A549 (cell line): Measurements from ENCODE around the gene MEF2A. TPM values are rescaled to one million over a fixed set of nuclear protein-coding genes. Genes with fewer than 3 reads are reported as not detected.

ENCODE experiments used
- ATAC-seq, 2 experiments: fragments of 200-7000 bp in 1 of 2; fragments of >200 bp in 1 of 2; cut with Nextera tagmentation in 1 of 2; cut with Tn5 transposase in 1 of 2; 3 replicates each; pipeline versions ENCODE4 v1.8.0 to v1.9.1; 2018 to 2020; ENCODE audit warnings: mild to moderate bottlenecking in 1 of 2, moderate library complexity in 1 of 2
- CTCF ChIA-PET: fragments of 300-600 bp; sonication (Branson Sonifier 250); formaldehyde crosslinking; extraction: SDS; loops from one replicate; lab custom pipeline; 2021; ENCODE audit warnings: antibody characterized with exemption, inconsistent platforms; lab: Yijun Ruan, JAX
- POLR2A ChIA-PET: fragments of 350-600 bp; formaldehyde crosslinking; extraction: SDS; loops from one replicate; lab custom pipeline; 2021; ENCODE audit warnings: antibody characterized with exemption, inconsistent platforms; lab: Yijun Ruan, JAX
- DNase-seq, 2 experiments: peaks; one replicate each; pipeline versions ENCODE4 v3.0.0 to v3.0.0-alpha.2; 2011 to 2016; ENCODE audit warnings: low read depth in 1 of 2, low spot score in 1 of 2
- FAIRE-seq: peaks from 2 replicates; lab custom pipeline; 2011; peaks lifted over from hg19 to GRCh38; lab: Jason Lieb, UNC
- H3K27ac ChIP-seq, 2 experiments: fragments of >200 bp; sonication (Bioruptor Twin); formaldehyde crosslinking; 3 replicates each; pipeline ENCODE4 v1.5.1; 2016 to 2017
- H3K4me1 ChIP-seq: fragments of >200 bp; sonication (Bioruptor Twin); formaldehyde crosslinking; 3 replicates; pipeline ENCODE4 v1.6.1; 2016
- H3K4me2 ChIP-seq: fragments of >200 bp; sonication (Bioruptor Twin); formaldehyde crosslinking; 3 replicates; pipeline ENCODE4 v1.6.1; 2016
- H3K4me3 ChIP-seq: fragments of >200 bp; sonication (Bioruptor Twin); formaldehyde crosslinking; 3 replicates; pipeline ENCODE4 v1.5.1; 2016
- H3K9me3 ChIP-seq: fragments of >200 bp; sonication (Bioruptor Twin); formaldehyde crosslinking; 3 replicates; pipeline ENCODE4 v1.6.1; 2016
- BCL3 ChIP-seq: fragments of >200 bp; sonication (Bioruptor Twin); formaldehyde crosslinking; IDR thresholded peaks from 3 replicates; pipeline ENCODE4 v1.6.1; 2016
- CHD2 ChIP-seq: fragments of 150-350 bp; IDR thresholded peaks from 2 replicates; pipeline ENCODE4 v1.6.1; 2014; ENCODE audit warnings: low read length; ENCODE audit not compliant: partially characterized antibody
- EHMT2 ChIP-seq: fragments of 200-600 bp; sonication (generic); IDR thresholded peaks from 2 replicates; pipeline ENCODE4 v1.6.1; 2016; ENCODE audit warnings: antibody characterized with exemption, low read depth, mild to moderate bottlenecking, moderate library complexity
- FOSB ChIP-seq: fragments of 250-450 bp; sonication (Bioruptor Pico); IDR thresholded peaks from 2 replicates; pipeline ENCODE4 v1.5.0; 2020; ENCODE audit warnings: mild to moderate bottlenecking, moderate library complexity
- GATA3 ChIP-seq: IDR thresholded peaks from 2 replicates; pipeline ENCODE4 v1.6.1; 2012; ENCODE audit warnings: borderline replicate concordance
- KDM1A ChIP-seq: fragments of 200-600 bp; sonication (generic); IDR thresholded peaks from 2 replicates; pipeline ENCODE4 v1.6.1; 2016; ENCODE audit warnings: low read depth, mild to moderate bottlenecking
- MAFK ChIP-seq: fragments of 450-650 bp; IDR thresholded peaks from 2 replicates; pipeline ENCODE4 v1.6.1; 2014; ENCODE audit not compliant: partially characterized antibody
- MAZ ChIP-seq: fragments of 150-350 bp; IDR thresholded peaks from 2 replicates; pipeline ENCODE4 v1.6.1; 2014; ENCODE audit warnings: antibody characterized with exemption, low read depth, low read length, borderline replicate concordance
- NFE2L2 ChIP-seq: fragments of 150-350 bp; conservative IDR thresholded peaks from 2 replicates; pipeline ENCODE4 v1.6.1; 2014; ENCODE audit warnings: low read length
- NR3C1 ChIP-seq: fragments of >200 bp; sonication (Bioruptor Twin); formaldehyde crosslinking; IDR thresholded peaks from 3 replicates; pipeline ENCODE4 v1.6.1; 2017
- PHF8 ChIP-seq: fragments of 200-600 bp; sonication (generic); IDR thresholded peaks from 2 replicates; pipeline ENCODE4 v1.6.1; 2016; ENCODE audit warnings: low read depth, mild to moderate bottlenecking, antibody characterized with exemption, moderate library complexity, borderline replicate concordance
- POLR2AphosphoS2 ChIP-seq: conservative IDR thresholded peaks from 2 replicates; pipeline ENCODE4 v1.6.1; 2012; ENCODE audit warnings: low read length, improper control_type of control experiment, inconsistent platforms
- RAD21 ChIP-seq, 2 experiments: fragments of >200 bp in 1 of 2; sonication (Bioruptor Twin) in 1 of 2; formaldehyde crosslinking in 1 of 2; IDR thresholded peaks in 1 of 2; conservative IDR thresholded peaks in 1 of 2; 2 replicates in 1 of 2; 3 replicates in 1 of 2; pipeline ENCODE4 v1.6.1; 2012 to 2018; ENCODE audit warnings: inconsistent platforms in 1 of 2
- RARB ChIP-seq: fragments of 250-450 bp; sonication (Bioruptor Pico); IDR thresholded peaks from 2 replicates; pipeline ENCODE4 v1.8.0; 2021; ENCODE audit warnings: mild to moderate bottlenecking, moderate library complexity
- RCOR1 ChIP-seq: fragments of 150-350 bp; IDR thresholded peaks from 2 replicates; pipeline ENCODE4 v1.6.1; 2014; ENCODE audit warnings: antibody characterized with exemption, low read length, low read depth
- RFX5 ChIP-seq: fragments of 450-650 bp; IDR thresholded peaks from 2 replicates; pipeline ENCODE4 v1.7.1; 2014; ENCODE audit warnings: antibody characterized with exemption, mild to moderate bottlenecking, moderate library complexity
- RNF2 ChIP-seq: fragments of 200-600 bp; sonication (generic); IDR thresholded peaks from 2 replicates; pipeline ENCODE4 v1.6.1; 2016; ENCODE audit warnings: low read depth, mild to moderate bottlenecking, antibody characterized with exemption, moderate library complexity, borderline replicate concordance
- SREBF2 ChIP-seq: fragments of 450-650 bp; IDR thresholded peaks from 2 replicates; pipeline ENCODE4 v1.6.1; 2014; ENCODE audit warnings: mild to moderate bottlenecking, moderate library complexity
- TFCP2L1 ChIP-seq: fragments of 250-450 bp; sonication (Bioruptor Pico); IDR thresholded peaks from 2 replicates; pipeline ENCODE4 v1.5.0; 2021; ENCODE audit warnings: mild to moderate bottlenecking
- TP53 ChIP-seq: fragments of 250-450 bp; sonication (Bioruptor Pico); IDR thresholded peaks from 2 replicates; pipeline ENCODE4 v1.5.0; 2021; ENCODE audit warnings: mild to moderate bottlenecking, moderate library complexity
- ZFP36 ChIP-seq: fragments of 450-650 bp; IDR thresholded peaks from 2 replicates; pipeline ENCODE4 v1.6.1; 2014; ENCODE audit warnings: borderline replicate concordance; ENCODE audit not compliant: partially characterized antibody
- ZNF302 ChIP-seq: fragments of 250-450 bp; sonication (Bioruptor Pico); IDR thresholded peaks from 2 replicates; pipeline ENCODE4 v1.9.0; 2021; ENCODE audit warnings: inconsistent platforms, mild to moderate bottlenecking, moderate library complexity
- WGBS: methylation state at CpG from one replicate; pipeline ENCODE4 v1.1.6; 2017; ENCODE audit errors: missing lambda C conversion rate; 5-methylcytosine and 5-hydroxymethylcytosine counted together
- polyA plus RNA-seq, 4 experiments: library from polyadenylated mRNA; depleted of rRNA in 3 of 4; stranded (reverse); fragments of >200 nt; fragmentation: RNase III in 1 of 4; extraction: RNeasy Plus Mini Kit Qiagen cat#74134 plus additional on column Dnase treatment in 1 of 4; gene quantifications; 2 replicates in 3 of 4; 3 replicates in 1 of 4; pipeline ENCODE4 v1.2.3, GENCODE V29; 2011 to 2017
- TF ChIP-seq, protein P1 (sequence below): IDR thresholded peaks from 2 replicates; pipeline ENCODE4 v1.6.1; 2012

The MEF2A gene
- polyA plus RNA-seq, 2 of the 4 experiments (the other 2 are of a cell fraction): 15.0 to 43.4 TPM

GRCh38 chr15:99584081-99584600, 18.4 kb downstream of the MEF2A start:
- ATAC-seq: no peak
- TF ChIP-seq EHMT2: no peak
- no peak for FAIRE-seq
- WGBS: 75% methylated on average over 2 of the region's 2 CpGs
- DNase-seq: no peak
- no peak overlapping the region for H3K27ac ChIP-seq
- H3K4me3 ChIP-seq: no peak overlapping the region
- H3K4me2 ChIP-seq: no peak overlapping the region
- no peaks in the 10 kb centered on the region for H3K4me1 ChIP-seq
- ChIA-PET CTCF (interaction anchor here (1.2 to 1.3 kb wide), 2 partner anchors 11 to 120 kb away, joined by 3 read pairs; no protein-coding TSS in a partner anchor), POLR2A (no interaction called here)
- peaks cover 24% of the 10 kb centered on the region; the same call in 1 of the 3 replicates for H3K9me3 ChIP-seq

DNA sequence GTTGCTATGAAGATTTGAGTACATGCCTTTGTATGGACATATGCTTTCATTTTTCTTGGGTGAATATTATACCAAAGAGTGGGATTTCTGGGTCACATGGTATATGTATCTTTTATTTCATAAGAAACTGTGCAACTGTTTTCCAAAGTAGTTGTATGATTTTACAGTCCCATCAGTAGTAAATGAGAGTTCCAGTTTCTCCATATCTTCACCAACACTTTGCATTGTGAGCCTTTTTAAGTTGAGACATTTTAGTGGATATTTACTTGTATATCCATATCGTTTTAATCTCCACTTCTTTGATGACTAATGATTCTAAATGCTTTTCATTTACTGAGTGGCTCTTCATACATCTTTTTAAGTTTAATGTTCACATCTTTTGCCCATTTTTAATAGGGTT, 20.3 kb downstream of the MEF2A start:
- H3K9me3 ChIP-seq: peaks cover 24% of the 10 kb centered on the region; the same call in 1 of the 3 replicates
- H3K4me1 ChIP-seq: no peaks in the 10 kb centered on the region; the same call in 2 of the 3 replicates
- no peak overlapping the region for H3K27ac ChIP-seq
- CTCF ChIA-PET: no interaction called here
- POLR2A ChIA-PET: no interaction called here
- no peak for DNase-seq
- H3K4me2 ChIP-seq: no peak overlapping the region
- TF ChIP-seq POLR2AphosphoS2: no peak
- no peak for TF ChIP-seq RARB (CRISPR knock-in tag)
- TF ChIP-seq, protein P1, sequence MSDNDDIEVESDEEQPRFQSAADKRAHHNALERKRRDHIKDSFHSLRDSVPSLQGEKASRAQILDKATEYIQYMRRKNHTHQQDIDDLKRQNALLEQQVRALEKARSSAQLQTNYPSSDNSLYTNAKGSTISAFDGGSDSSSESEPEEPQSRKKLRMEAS: no peak
- TF ChIP-seq PHF8: no peak
- no peak for TF ChIP-seq NFE2L2
- TF ChIP-seq ZNF302 (CRISPR knock-in tag): no peak
- TF ChIP-seq TP53: no peak
- TF ChIP-seq NR3C1: no peak
- TF ChIP-seq CHD2: no peak
- TF ChIP-seq TFCP2L1 (CRISPR knock-in tag): no peak
- TF ChIP-seq SREBF2: no peak
- no peak for TF ChIP-seq ZFP36
- TF ChIP-seq RCOR1: no peak
- no peak for TF ChIP-seq BCL3
- no peak for TF ChIP-seq GATA3
- TF ChIP-seq MAZ: no peak
- no peak for TF ChIP-seq MAFK
- no peak; the same call in 1 of the 2 replicates for TF ChIP-seq KDM1A
- no peak for TF ChIP-seq RAD21 (conservative IDR thresholded peaks at IDR 0.05 in 1 of 2, IDR thresholded peaks at IDR 0.05 in 1 of 2)
- TF ChIP-seq, all 56 proteins: peak for 0
- 43% methylated on average over 1 of the region's 1 CpG for WGBS
- FAIRE-seq: no peak
- ATAC-seq: no peak
- H3K4me3 ChIP-seq: no peak overlapping the region

DNA sequence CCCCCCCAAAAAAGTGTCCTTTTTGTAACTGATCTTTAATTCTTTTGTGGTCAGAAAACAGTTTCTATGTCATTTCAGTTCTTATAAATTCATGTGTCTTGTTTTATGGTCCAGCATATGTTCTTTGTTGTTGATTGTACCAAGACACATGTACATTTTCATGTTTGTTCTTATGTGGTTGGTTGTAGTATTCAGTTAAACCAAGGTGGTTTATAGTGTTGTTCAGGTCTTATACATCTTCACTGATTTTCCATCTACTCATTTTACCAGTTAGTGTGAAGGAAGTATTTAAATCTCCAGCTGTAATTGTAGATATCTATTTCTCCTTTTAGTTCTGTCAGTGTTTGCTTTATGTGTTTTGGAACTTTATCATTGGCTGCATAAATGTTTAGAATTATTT, 24.0 kb downstream of the MEF2A start:
- Histone ChIP-seq H3K27ac (no peak overlapping the region), H3K4me2 (no peak overlapping the region)
- POLR2A ChIA-PET: no interaction called here

More for the DNA sequence above, 24.0 kb downstream of the MEF2A start:
- Histone ChIP-seq H3K9me3 (peaks cover 19% of the 10 kb centered on the region; the same call in 1 of the 3 replicates), H3K4me3 (no peak overlapping the region), H3K4me1 (no peaks in the 10 kb centered on the region; the same call in 2 of the 3 replicates)
- ATAC-seq: no peak
- no peak for DNase-seq
- peak; percentile 43 for FAIRE-seq
- CTCF ChIA-PET: no interaction called here
- TF ChIP-seq BCL3 (no peak), GATA3 (no peak), RFX5 (no peak), RNF2 (no peak), CHD2 (no peak), FOSB (CRISPR knock-in tag) (no peak)
- TF ChIP-seq, all 56 proteins: peak for 0
